CMK (cell line): ENCODE measurements around the gene MDFIC.

Experiments
- DNase-seq: peaks from one replicate; pipeline ENCODE4 v3.0.0-alpha.2; 2010; ENCODE audit warnings: low read depth

Gene MDFIC

DNA sequence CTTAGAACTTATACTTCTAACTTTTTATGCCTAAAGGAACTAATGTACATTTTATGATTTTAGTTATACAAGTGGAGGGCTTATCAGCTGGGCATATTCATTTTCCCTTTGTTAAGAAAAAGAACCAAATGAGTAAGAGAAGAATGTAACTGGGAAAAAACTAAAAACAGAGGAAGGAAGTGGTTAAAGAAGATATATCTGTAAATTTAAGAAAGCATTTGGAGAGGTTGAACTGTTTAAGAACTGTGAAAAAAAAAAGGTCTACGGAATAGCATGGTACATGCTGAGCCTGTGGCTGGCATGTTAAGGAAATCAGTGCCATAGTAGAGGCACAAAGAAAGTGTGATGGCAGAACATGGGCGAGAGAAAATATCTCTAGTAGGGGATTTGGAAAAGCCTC, 6.2 kb downstream of the MDFIC start:
- no peak for DNase-seq

DNA sequence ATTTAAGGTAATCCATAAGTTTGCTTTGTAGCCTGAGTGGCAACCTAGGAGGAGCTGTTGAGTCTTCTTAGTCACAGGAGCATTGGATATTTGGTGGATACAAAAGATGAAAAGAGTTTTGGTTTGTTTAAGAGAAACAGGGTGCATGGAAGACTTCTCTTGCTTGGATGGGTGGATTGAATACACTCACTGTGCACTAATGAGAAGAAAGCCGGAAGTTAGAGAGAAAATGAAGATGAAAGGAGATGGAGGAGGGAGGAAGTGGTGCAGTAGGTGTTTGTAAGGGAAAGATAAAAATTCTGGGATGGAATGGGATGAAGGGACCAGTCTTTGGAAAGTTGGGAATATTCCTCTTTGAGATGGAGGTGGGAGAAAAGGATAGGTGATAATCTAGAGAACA, 7.7 kb downstream of the MDFIC start:
- DNase-seq = no peak

DNA sequence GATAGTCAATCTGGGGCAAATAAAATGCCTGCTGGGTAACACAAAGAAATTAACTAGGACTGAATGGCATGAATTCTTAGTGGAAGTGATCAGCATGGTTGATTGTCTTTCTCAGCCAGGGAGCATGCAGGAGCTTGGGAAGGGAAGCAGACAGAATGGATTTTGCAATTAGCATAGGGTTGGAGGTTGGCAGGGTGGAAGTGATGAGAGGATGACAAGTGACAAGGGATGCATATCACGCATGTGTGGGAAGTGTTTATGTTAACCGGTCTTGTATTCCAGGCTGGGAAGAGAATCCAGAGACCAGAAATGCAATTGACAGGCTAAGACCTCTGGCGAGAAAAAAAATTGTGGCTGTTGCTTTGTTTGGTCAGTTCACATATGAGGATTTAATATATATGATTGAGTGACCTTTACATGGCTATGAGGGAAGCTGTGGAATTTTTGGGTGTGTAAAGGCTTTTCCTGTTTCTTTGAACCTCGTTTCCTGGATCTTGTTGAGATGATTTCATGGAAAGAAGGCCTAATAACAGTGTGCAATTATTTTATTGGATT, 8.3 kb downstream of the MDFIC start:
- DNase-seq = no peak

DNA sequence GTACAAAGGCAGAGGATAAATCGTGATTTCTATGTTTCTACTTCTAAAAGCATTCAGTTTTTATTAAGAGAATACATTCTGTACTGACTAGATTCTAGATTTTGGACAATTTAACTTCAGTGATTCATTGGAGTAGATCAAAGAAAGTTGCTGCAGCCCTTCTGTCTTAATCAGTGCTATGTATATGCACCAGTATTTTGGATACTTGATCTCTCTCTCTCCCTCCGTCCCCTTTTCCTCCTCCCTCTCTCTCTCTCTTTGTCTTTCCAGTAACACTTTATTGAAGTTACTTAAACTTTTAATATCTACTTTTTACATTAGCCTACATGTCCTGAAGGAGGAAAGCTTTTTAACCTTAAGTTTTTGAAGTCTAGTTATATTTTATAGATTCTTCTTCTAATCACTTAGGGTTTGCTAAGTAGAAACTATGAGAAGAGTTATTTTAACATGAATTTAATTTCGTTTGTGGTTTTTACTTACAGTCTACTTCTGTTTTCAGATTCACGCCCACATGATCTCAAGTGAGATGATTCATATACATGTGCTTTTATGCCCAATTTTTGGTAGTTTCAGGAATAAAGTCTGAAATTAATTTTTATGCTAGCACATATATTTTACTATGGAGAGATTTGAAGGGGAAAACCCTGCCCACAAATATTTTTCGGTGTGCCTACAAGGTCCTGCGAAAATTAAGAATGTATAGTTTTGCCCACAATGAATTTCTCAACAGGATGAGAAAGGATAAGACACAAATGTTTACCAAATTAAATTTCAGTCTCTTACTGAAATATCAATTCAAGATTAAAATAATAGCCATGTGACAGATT, 9.1 kb downstream of the MDFIC start:
- DNase-seq = no peak

DNA sequence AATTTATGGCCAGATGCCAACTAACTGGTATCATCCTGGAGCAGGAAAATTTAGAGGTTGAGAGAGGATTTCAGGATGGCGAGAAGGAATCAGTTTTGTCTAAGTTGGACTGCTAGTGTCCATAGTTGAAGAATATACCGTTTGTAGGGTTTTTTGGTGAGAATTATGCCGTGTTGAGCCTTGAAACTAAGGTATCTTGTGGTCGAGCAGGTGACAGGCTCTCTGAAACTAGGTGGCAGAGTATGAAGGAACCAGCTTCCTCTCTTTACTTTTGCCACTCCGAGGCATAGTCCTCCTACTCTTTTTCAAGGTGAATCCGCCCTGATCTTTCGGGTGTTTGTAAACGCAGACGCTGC, 9.7 kb downstream of the MDFIC start:
- DNase-seq = no peak

DNA sequence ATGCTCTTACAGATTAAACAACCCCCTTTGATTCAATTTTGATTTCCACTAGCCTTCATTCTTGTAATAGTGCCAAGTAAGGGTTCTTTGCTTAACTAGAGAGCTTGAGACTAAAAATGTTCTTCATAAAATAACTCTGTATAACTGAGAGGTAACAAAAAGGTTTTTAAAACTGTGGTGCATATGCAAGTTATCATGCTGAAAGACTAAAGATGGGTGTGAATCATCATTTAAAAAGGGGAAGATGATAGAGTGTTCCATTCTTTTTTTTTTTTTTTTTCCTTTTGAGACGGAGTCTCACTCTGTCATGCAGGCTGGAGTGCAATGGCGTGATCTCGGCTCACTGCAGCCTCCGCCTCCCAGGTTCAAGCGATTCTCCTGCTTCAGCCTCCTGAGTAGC, 11.1 kb downstream of the MDFIC start:
- no peak for DNase-seq

DNA sequence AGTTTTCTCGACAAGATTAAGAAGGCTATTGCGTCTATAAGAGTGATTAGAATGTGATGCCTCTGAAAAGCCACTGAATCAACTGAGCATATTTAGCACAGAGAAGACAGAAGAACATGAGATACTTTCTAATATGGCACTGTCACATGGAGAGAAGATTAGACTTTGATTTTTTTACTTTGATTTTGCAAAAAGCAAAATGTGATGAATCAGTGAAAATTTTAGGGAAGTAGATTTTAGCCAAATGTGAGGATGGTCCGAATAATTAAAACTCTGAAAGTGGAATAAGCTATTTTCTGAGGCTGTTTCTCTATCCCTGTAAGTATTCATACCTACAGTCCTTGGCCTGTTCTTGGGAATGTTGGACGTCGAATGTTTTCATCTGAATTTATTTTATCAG, 11.8 kb downstream of the MDFIC start:
- no peak for DNase-seq

DNA sequence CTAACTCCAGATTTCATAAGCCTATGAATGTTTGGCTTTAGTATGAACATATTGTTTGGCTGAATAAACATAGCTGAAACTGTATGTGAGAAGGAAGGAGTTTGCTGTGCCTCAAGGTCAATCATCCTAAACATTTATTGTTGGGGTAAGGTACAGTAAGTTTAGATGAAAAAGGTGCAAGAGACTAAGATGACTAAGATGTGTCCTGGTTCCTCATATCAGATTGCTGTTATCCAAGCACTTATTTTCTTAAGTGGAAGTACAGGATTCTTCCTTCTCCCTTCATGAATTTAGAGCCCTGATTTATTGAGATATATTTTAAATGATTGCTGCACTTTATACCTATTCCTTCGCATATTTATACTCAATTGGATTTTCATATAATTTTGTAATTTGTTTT, 12.2 kb downstream of the MDFIC start:
- DNase-seq = no peak

DNA sequence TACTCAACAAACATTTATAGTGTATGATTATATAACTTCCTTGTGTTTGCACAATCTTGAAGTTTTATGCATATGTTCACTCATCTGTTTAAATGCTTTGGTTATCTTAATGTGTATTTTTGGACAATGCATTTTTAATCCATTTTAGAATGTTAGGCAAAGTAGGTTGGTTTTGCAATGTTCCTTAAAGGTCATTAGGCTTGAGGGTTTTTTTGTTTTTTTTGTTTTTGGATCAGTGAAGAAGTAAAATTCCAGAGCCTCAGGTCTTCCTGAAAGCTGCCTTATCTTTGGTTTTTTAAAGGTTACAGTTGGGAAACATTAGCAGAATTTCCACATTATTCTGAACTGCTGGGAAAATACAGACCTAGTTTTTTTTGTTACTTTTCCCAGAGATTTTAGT, 12.8 kb downstream of the MDFIC start:
- no peak for DNase-seq

DNA sequence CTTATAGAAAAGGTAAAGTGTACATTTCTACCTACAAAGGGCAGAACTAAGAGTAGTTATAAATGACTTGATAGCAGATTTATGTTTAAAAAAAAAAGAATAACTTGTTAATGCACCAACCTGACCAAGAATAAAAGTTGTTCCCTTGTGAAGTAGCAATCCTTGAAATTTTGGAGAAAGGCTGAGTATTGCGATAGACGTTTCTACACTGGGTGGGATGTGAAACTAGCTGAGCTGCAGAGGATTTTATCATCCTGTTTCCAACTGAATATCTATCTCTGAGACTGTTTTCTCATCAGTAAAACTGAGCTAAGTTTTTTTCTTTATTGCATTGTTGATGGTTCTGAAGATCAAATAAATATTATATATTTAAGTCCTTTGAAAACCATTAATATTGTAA, 14.6 kb downstream of the MDFIC start:
- no peak for DNase-seq

DNA sequence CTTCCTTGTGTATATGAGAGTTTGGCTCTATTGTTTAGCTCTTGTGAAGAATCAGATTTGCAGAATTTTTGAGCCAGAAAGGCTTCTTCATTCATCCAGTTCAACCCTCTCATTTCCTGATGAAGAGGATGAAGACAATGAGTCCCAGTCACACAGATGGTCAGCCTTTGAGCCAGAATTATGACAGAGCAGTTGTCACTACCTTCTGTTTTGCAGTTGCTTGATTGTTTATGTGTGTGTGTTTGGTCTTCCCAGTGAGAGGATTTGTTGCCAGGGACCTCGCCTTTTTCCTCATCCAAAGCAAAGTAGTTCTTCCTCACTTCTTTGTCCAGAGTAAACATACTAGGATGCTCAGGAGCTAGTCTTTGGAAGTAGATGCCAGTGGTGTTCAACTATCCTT, 15.6 kb downstream of the MDFIC start:
- no peak for DNase-seq

DNA sequence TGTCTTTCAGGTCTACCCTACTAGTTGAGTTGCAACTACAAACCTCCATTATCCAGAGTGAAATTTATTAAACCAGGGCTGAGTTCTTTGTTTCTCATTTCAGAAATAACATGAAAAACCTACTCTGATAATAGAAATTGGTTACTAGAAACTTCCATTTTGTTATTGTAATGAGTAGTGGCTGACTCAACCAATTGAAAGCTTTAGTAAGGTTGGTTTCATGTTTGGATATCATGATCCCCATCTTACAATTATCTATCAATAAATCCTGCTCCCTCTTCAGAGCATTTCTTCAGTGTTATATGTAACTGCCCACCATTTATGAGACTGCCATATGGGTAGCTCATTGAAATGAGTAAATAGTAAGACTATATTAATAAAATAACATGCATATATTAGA, 16.9 kb downstream of the MDFIC start:
- no peak for DNase-seq

DNA sequence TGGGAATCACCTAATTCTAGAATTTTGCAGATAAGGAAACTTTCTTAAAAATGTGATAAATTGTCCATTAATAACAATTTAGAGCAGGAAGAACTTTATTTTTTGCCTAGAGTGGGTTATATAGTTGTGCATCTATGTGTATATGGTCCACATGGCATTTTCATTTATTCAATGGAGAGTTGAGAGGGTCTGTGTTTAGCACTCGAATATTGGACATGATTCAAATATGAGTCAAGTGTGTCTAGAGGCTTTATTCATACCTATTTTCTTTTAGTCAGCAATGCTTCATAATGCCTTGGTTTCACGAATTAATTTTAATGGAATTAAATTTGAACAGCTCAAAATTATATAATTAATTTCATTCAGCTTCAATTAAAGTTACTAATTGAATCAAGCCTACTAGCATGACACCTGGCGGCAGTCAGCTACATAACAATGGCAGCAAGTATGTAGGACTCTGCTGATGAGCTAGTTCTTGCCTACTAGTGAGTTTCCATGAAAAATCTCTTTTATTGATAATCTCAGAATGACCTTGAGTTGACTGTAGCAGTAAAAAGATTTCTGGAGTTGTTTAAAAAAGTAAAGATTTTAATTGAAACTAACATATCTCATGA, 17.7 kb downstream of the MDFIC start:
- DNase-seq = no peak

DNA sequence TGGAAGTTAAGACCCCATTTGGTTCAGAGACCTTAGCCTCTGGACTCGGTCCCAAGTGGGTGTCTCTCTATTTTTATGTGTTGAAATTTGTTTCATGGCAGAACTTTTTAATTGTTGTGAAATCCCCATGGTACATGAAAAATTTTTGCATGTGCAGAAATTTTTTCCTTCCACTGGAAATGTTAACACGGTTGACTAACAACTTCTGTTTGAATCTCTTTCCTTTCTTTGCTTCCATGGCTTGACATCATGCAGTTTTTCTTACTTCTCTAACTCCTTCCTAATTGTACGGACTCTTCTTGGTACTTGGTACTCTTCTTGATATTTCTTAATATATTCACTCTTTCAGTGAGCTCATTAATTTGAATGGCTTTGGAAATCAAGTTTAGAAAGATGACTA, 18.3 kb downstream of the MDFIC start:
- DNase-seq = no peak

DNA sequence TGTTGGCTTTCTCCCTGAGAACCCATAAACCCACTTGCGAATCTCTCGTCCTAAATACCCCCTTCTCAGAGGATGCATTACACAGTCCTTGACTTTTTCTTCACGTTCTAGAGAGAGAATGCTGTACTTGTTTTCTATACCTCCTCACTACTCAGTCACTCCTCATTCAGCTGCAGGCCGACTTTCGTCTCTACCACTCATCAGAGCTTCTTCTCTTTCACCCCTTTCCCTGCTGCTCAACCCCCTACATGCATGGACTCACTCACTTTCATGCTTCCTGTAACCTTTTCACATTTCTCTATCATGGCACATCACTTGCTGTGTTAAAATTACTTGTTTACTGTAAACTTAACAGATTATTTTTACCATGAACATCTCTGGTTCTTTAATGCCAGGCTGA, 19.8 kb downstream of the MDFIC start:
- DNase-seq = no peak

DNA sequence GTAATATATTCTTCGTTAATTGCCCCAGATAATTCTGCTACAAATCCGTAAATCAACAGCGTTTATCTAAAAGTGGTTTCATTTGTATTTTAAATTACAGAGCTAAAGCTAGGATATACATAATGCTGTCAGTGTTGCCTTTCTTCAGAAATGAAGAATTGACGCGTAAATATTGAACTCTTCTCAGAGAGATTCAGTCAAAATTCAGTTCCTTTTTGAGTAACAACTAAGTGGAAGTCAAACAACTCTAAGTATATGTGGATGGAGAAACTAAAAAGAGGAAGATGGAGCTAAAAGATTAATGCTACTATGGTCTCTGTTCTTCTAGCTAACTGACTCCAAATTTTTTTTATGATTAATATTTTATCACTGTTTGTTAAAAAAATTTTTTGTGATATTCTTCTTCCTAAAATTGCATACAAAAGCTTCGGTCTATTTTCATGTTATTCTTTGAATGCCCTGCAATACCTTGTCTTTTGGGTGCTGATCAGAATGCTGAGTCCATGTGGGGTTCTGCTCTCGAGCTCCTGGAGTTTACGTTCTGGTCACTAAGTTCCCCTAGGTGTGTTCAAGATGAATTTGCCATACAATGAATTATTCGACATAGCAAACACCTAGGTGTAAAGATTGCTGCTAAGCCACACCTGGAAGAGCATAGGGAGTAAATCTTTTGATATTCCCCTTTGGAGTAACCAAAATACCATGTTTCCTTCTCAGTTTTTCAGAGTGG, 20.7 kb downstream of the MDFIC start:
- DNase-seq = no peak

DNA sequence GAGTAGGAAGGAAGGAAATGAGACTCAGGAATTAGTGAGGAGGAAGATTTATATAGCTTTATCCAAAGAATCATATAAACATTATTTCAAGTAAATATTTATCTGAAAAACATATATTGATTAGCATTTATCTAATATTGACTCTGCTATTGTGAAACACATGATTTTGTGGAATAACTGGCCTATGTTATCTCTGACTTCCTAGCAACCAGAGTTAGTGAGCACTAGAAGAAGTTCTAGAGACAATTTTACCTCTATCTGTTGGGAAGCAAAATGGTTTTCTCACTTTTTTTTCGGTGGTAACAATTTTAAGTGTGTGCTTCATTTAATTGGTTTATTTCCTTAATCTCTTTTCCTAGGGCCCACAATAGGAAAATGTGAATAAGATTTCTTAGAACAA, 21.6 kb downstream of the MDFIC start:
- DNase-seq = no peak

DNA sequence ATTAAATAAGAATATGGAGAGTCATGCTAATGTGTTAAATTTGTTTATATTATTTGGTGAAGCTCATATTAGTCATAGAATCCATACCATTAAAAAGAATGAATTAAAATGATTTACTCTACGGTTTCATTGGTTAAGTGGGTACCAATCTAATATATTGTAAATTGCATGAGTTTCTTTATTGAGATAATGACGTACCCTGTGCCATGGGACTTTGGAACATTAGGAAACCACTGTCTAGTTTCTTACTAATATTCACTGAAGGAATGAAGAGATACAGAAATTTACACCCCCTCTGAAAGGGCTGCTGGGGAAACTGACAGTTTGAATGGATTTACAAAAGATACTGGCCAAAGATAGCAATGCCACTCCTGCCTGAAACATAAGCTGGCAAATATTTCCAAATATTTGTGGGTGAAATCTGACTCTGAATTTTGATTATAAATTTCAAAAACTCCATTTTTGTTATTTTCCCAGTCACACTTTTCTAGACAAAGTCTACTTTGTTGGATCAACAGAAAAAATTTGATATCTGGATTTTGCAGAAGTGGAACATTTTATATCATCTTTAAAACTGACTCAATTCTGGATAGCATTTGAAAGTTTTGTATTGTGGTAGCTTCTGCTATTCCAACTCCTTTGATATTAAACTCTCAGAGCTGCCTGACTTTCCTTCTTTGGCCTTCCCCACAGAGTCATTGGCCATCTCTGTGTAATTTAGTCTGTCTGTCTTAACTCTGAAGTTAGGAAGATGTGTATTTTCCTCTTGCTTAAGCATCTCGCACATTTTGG, 22.3 kb downstream of the MDFIC start:
- DNase-seq = no peak

DNA sequence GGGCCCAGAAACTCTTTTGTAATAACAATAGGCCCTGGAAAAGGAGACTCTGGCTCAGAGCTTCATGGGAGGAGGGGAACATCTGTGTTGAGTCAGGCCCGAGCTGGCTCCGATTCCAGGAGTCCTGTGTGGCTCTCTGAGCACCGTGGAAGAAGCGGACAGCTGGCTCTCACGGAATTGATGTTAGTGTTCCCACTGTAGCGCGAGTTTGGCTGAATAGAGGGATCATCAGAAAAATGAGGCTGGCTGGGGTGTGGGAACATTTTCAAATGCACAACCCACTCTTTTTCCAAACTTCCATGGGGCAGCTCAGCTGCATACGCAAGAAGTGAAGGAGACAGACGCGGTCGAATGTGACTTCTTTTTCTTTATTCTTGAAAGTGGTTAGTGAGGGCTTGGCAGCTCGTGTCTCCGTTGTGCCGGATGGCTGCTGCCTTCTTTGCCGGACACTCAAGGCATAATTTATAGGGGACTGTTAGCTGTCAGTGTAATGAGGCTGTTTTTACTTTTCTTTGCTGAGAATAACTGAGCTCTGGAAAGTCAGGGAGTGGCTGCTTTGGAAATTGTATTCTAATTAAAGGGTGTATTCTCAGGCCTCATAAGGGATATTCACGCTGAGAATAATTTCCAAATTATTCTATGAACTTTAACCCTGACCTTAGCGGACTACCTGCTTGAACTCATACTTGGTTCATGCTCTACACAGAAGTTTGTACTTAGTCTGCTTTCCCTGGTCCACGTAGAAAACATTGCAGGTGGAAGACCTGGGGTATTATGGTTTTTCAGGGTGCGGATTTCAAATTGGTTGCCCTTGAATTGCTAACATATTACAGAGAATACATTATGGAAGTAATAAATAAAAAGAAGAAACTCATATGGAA, 23.1 kb downstream of the MDFIC start:
- no peak for DNase-seq

DNA sequence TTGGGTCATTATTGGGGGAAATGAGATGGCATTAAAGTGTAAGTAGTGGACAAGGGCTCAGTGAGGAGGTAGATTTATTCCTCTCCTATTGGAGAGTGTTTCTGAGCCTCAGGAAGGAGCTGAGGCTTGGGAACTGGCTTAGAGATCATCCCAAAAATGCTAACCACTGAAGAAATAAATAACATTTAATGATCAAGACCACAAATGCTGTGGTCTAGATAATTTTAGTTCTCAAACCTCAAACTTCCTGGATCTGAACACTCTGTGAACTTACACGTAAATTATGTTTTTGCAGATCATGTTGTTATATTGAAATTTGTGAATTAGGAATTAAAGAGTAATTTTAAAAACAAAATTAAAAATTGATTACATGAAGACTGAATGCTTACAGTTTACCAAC, 27.3 kb downstream of the MDFIC start:
- no peak for DNase-seq

DNA sequence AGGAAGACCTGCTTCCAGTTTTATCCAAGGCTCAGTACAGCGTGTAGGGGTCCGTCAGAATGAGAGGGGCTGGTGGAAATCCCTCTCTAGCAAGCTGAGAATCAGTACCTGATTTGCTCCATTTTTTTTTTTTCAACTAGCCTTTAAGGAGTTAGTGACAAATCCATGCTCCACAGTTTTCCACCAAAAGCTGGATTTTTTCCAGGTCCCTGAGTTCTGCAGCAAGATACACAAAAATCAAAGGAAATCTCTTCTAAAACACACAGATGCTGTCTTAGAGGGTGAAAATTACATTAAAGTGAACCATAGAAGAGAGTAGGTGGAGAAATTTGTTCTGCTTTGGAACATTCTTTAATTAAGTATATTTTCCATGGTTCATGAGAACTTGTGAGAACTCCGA, 30.4 kb downstream of the MDFIC start:
- no peak for DNase-seq
